ENCODE measurements around the gene ARL16.

Gene ARL16, protein sequence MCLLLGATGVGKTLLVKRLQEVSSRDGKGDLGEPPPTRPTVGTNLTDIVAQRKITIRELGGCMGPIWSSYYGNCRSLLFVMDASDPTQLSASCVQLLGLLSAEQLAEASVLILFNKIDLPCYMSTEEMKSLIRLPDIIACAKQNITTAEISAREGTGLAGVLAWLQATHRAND

GRCh38 chr17:81683584-81684441 lies at the start of gene ARL16, which contains the start of gene HGS:
Gene ARL16 (minus strand): TSS chr17:81683797. CDS start chr17:81683753, 44 bp downstream.
Gene HGS (plus strand): TSS chr17:81684011. CDS start chr17:81684067, 56 bp downstream.
- peak; percentile 99 for DNase-seq (ENCODE audit: low spot score)

DNA sequence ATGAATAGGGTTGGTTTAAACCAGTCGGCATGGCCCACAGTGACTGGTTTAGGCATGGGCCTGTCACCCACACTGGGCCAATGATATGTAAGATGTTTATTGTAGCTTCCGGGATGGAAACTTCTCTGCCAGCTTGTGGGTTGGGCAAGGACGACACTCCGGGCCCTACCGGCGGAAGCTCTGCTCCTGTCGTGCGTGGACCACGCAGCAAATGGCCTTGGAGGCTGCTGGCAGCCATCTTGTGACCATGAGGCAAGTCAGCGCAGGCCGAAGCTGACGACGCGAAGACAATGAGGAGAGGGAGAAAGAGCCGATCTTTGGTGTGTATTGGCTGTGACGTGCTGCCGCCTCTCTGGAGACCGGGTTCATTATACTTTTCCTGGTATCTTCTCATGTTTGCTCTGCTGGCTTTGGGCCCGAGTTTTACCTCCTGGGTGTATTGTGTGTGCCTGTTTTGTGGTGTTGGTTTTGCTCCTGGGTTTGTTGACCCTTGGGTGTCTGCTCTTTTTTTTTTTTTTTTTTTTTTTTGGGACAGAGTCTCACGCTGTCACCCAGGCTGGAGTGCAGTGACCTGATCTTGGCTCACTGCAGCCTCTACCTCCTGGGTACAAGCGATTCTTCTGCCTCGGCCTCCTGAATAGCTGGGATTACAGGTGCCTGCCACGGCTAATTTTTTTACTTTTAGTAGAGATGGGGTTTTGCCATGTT lies 43.9 kb upstream of the ARL16 start:
- no peak for DNase-seq (ENCODE audit: low spot score)

GRCh38 chr17:81726004-81726403 lies 42.4 kb upstream of the ARL16 start:
- no peak for DNase-seq (ENCODE audit: low spot score)

DNA sequence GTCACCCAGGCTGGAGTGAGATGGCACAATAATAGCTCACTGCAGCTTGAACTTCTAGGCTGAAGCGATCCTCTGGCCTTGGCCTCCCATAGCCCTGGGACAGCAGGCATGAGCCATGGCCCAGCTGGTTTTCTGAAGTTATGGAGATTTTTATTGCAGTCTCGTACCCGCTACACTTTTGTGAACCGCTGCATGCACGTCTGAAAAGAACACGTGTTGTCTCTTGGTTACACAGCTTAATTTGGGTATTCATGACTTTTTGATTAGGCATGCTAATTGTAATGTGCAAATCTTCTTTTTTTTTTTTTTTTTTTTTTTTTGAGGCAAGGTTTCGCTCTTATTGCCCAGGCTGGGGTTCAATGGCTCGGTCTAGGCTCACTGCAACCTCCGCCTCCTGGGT lies 41.8 kb upstream of the ARL16 start:
- DNase-seq (ENCODE audit: low spot score), result no peak

GRCh38 chr17:81723651-81724209 lies 40.1 kb upstream of the ARL16 start:
- DNase-seq (ENCODE audit: low spot score), result no peak

- DNase-seq (ENCODE audit: low spot score), result peak; percentile 65
Measured at GRCh38 chr17:81722184-81723120, 38.9 kb upstream of the ARL16 start.

DNA sequence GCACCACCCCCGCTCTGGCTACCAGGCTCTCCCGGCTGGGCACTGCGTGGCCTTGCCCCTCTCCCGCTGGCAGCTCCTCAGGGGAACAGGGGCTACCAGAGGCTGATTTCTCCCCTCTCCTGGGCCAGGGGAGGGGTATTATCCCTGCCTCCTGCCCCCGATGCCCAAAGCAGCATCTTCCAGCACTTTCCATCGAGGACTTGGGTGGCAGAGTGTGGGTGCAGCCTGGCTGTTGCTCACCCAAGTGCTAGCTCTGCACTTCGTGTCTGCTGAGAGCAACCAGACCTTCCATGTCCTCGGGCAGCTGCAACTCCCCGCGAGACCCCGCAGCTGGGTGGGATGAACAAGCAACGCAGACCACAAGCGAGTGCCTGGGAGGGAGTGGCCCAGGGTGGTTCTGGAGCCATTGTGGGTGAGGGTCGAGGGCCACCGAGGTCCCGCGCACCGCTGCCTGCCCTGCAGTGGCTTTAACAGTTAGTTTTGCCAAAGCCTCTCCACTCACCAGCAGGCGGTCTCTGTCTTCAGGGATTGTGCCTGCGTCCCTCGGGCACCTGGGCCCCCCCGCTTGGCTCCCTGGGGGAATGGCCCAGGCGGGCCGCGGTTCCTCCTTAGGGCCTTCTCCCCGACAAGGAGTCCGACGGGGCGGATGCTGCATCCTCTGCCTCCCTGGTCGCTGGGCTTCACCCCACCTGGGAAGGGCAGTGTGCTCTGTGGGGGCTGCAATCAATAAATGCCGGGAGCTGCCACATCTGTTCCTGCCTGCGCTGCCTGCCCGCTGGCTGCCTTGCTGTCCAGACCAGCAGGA lies 36.9 kb upstream of the ARL16 start:
- no peak for DNase-seq (ENCODE audit: low spot score)

- DNase-seq (ENCODE audit: low spot score), result no peak
Measured at GRCh38 chr17:81719410-81720266, 36.0 kb upstream of the ARL16 start.

DNA sequence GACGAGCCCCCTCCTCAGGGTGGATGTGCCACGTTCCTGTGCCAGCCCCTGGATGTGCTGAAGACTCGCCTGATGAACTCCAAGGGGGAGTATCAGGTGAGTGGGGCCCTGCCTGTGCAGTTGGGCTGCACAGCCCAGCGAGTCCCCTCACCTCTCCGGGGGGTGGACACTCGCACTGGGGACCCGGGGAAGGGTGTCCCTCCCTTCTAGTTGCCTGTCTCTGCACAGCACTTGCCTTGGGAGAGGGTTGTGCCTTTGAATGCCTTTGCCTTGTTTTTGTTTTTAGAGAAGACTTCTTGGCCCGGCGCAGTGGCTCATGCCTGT lies 34.1 kb upstream of the ARL16 start:
- DNase-seq (ENCODE audit: low spot score), result no peak

GRCh38 chr17:81717049-81717765 lies 33.6 kb upstream of the ARL16 start:
- DNase-seq (ENCODE audit: low spot score), result no peak

GRCh38 chr17:81716674-81716996 lies 33.0 kb upstream of the ARL16 start:
- DNase-seq (ENCODE audit: low spot score), result no peak

GRCh38 chr17:81715872-81716673 lies 32.5 kb upstream of the ARL16 start:
- no peak for DNase-seq (ENCODE audit: low spot score)

GRCh38 chr17:81715107-81715871 lies 31.7 kb upstream of the ARL16 start:
- DNase-seq (ENCODE audit: low spot score), result no peak

- DNase-seq (ENCODE audit: low spot score), result no peak
Measured at GRCh38 chr17:81714412-81715106, 31.0 kb upstream of the ARL16 start.

GRCh38 chr17:81713556-81714411 lies 30.2 kb upstream of the ARL16 start:
- DNase-seq (ENCODE audit: low spot score), result no peak

DNA sequence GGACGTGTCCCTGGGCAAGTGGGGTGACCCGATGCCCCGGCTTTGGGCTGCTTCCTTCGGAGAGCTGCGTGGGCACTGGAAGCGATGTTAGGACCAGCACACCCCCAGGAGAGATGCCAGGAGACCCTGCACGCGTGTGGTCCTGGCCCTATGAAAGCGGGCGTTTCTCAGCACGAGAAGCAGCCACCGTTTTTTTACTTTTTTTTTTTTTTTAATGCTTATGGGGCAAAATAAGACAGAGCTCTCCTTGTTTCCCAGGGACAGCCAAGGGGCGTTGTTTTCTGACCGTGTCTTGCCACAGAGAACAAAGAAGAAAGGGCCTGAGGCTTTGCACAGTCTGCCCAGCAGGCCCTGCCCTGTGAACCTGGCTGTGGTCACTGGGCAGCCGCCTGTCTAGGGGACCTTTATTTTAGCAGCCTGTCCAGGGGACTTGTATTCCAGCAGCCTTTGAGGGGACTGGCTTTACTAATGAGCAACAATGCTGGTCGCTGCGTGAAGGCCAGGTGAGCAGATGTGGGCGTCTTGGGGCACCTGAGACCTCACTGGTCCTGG lies 29.5 kb upstream of the ARL16 start:
- no peak for DNase-seq (ENCODE audit: low spot score)

Measured in hematopoietic multipotent progenitor cell treated with erythropoietin and hydrocortisone succinate and interleukin-3 and kit ligand, for 15 days (in vitro differentiated cells).